HUES6 (cell line): ENCODE measurements around the gene SLC18A3.

ENCODE experiments used
- H3K27ac ChIP-seq: 2 replicates; pipeline ENCODE4 v1.7.0; 2013; ENCODE audit warnings: low read depth, mild to moderate bottlenecking, low read length, inconsistent platforms
- H3K27me3 ChIP-seq: 2 replicates; pipeline ENCODE4 v1.6.1; 2013; ENCODE audit warnings: low read length; ENCODE audit not compliant: control insufficient read depth, insufficient read depth
- H3K36me3 ChIP-seq: 2 replicates; pipeline ENCODE4 v1.6.1; 2013; ENCODE audit warnings: low read length; ENCODE audit not compliant: control insufficient read depth, insufficient read depth
- H3K4me1 ChIP-seq: 2 replicates; pipeline ENCODE4 v1.6.1; 2013; ENCODE audit warnings: low read length; ENCODE audit not compliant: control insufficient read depth, insufficient read depth
- H3K4me3 ChIP-seq: 2 replicates; pipeline ENCODE4 v1.5.1; 2013; ENCODE audit warnings: low read depth, low read length
- H3K9ac ChIP-seq: one replicate; pipeline ENCODE4 v1.6.1; 2013; ENCODE audit warnings: mild to moderate bottlenecking, low read length
- H3K9me3 ChIP-seq: 2 replicates; pipeline ENCODE4 v1.6.1; 2013; ENCODE audit warnings: low read depth, low read length; ENCODE audit not compliant: control insufficient read depth, insufficient read depth

The SLC18A3 gene

DNA sequence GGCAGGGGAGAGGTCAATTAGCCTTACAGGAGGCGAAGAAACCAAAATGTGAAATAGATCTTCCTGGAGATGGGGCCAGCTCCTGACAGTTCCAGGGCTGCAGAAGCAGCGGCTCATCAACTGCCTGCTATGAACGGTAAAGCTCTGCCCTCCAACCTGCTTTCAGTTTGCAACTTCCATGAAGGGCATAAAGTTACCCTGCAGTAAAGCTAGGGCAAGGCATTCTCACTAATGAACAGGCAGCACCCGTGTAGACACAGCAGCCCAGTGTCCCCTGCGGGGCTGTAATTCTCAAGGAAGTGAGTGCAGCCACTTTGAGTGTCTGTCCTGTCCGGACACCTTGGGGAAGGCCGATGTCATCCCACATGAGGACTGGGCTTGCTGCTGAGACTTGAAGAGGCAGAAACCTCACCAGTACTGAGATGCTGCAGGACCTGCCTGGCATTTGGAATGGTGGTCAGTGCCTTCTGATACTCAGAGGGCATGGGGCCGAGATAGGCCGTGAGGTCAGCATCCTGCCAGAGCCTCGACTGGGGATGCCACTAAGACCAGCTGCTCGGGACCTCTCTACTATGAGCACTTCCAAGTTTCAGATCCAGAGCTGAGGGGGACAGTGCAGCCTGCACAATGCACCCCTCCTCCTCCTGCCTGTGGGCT, 43.3 kb downstream of the SLC18A3 start:
- Histone ChIP-seq H3K27me3 (peaks cover 5% of the 10 kb centered on the region; the same call in 1 of the 2 replicates), H3K27ac (no peak overlapping the region), H3K9ac (no peak overlapping the region), H3K36me3 (no peaks in the 10 kb centered on the region), H3K4me3 (no peak overlapping the region), H3K9me3 (no peaks in the 10 kb centered on the region), H3K4me1 (peaks cover 11% of the 10 kb centered on the region; the same call in 1 of the 2 replicates)

- H3K27me3 ChIP-seq = peaks cover under 1% of the 10 kb centered on the region; the same call in 1 of the 2 replicates
- no peaks in the 10 kb centered on the region for H3K36me3 ChIP-seq
- H3K9ac ChIP-seq = no peak overlapping the region
- H3K4me3 ChIP-seq = no peak overlapping the region
- peaks cover 5% of the 10 kb centered on the region; the same call in 1 of the 2 replicates for H3K4me1 ChIP-seq
- no peak overlapping the region for H3K27ac ChIP-seq
- peaks cover 5% of the 10 kb centered on the region for H3K9me3 ChIP-seq
Observed at GRCh38 chr10:49654036-49654693, 44.1 kb downstream of the SLC18A3 start.

DNA sequence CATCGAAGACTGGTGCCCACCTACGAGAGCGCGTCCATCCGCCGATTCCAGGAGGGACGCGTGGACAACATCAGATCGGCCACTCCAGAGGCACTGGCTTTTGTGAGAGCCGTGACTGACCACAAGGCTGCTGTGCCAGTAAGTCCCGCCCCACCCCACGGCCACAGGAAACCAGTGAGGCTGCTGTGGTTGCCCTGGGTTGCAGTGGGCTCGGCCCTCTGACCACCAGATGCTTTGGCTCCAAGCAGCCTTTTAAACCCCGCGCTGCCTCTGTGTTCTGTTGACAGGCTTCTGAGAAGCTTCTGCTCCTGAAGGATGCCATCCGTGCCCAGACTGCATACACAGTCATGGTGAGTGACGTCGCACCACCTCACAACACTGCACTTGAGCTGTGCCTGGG, 45.0 kb downstream of the SLC18A3 start:
- H3K9me3 ChIP-seq = peaks cover 8% of the 10 kb centered on the region
- H3K27me3 ChIP-seq = no peaks in the 10 kb centered on the region; the same call in 1 of the 2 replicates
- no peak overlapping the region for H3K4me3 ChIP-seq
- no peak overlapping the region for H3K27ac ChIP-seq
- H3K9ac ChIP-seq = no peak overlapping the region
- no peaks in the 10 kb centered on the region for H3K4me1 ChIP-seq
- H3K36me3 ChIP-seq = no peaks in the 10 kb centered on the region

DNA sequence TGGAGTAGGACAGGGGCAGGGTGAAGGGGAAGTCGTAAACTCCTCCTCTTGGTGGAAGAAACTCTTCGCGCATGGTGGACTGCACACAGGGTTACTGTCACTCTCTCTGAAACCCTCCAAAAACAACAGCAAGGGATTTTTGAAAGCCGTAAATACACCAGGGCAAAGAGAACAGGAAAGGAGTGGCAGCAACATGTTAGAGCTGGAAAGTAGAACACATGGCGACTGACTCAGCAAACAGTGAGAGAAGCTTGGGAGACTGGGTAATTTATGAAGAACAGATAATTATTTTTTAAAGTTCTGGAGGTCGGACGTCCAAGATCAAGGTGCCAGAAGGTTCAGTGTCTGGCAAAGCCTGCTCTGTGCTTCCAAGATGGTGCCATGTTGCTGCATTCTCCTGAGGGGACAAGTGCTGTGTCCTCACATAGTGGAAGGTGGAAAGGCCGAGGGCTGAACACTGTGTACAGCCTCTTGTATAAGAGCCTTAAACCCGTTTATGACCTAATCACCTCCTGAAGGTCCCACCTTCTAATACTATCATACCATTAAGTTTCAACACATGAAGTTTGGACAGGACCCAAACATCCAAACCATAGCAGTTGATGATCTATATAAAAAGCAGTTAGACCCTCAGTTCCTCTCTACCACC, 46.9 kb downstream of the SLC18A3 start:
- Histone ChIP-seq H3K27ac (no peak overlapping the region), H3K4me1 (peaks cover 10% of the 10 kb centered on the region; the same call in 1 of the 2 replicates), H3K27me3 (peaks cover 16% of the 10 kb centered on the region), H3K4me3 (no peak overlapping the region), H3K9me3 (peaks cover 8% of the 10 kb centered on the region), H3K9ac (no peak overlapping the region), H3K36me3 (no peaks in the 10 kb centered on the region)

DNA sequence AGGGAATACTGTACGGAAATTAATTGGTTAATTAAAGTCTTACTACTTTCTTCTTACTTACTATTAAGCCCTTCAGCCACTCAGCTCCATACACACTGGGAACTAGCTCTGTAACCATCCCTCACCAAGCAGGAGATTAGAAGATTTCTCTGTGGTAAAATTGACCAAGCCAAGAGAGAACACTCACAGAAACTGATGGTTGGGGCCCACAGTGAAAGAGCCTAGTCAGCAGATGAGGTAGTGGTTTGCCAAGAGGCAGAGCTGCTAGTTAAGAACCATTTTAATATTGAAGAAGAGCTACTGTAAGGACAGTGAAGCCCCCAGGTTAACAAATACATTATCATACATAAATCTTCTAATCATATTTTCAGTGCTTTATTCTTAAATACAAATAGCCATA, 47.5 kb downstream of the SLC18A3 start:
- Histone ChIP-seq H3K27ac (no peak overlapping the region), H3K36me3 (no peaks in the 10 kb centered on the region), H3K4me1 (peaks cover 10% of the 10 kb centered on the region; the same call in 1 of the 2 replicates), H3K9me3 (peaks cover 8% of the 10 kb centered on the region), H3K27me3 (peaks cover 22% of the 10 kb centered on the region), H3K4me3 (no peak overlapping the region), H3K9ac (no peak overlapping the region)

DNA sequence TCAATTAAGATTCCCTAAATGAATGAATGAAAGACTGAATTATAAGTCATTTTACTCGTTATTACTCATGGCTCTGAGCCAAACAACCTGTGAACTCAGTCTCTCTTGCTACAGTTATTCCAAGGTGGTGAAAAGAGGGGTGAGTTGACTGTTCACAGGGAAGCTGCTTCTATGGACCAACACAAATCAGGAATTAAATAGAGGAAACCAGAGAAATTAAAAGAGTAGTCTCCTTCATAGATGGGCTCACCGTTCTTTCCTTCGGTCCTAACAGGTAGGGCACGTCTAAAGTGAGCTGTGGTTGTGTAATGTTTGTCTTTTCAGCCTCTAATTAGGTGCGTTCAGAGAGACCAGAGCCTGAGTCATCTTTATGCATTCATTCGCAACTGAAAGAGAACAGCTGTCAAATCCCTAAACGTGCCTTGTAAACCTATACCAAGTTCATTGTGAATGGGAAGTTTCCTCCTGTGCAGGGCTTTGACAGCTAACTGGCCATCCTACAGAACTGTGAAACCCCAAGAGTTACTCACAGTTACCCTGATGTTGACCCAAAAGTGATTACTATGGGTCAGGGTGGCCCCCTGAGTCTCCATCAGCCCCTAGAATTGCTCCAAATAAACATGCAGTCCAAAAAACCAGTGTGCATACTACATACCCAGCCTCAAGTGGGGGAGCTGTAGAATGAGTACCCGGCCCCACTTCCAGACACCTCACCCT, 51.2 kb downstream of the SLC18A3 start:
- no peak overlapping the region for H3K4me3 ChIP-seq
- no peak overlapping the region for H3K27ac ChIP-seq
- H3K4me1 ChIP-seq = peaks cover 10% of the 10 kb centered on the region; the same call in 1 of the 2 replicates
- H3K27me3 ChIP-seq = peaks cover 45% of the 10 kb centered on the region
- H3K9ac ChIP-seq = no peak overlapping the region
- peaks cover 8% of the 10 kb centered on the region for H3K9me3 ChIP-seq
- no peaks in the 10 kb centered on the region for H3K36me3 ChIP-seq
